ENCODE results near the gene MARCOL.
"Not testable (repeated sequence)": the region's sequence is repeated elsewhere in the genome, so short reads cannot be mapped to it uniquely, and the experiment has no call there.

MARCOL gene

GRCh38 chr5:148268566-148268965, 30.2 kb downstream of the MARCOL start, which contains the start of gene SPINK13:
SPINK13 (plus strand) TSS chr5:148268794; CDS start chr5:148270073, 1,279 bp downstream.
- DNase-seq = no peak

DNA sequence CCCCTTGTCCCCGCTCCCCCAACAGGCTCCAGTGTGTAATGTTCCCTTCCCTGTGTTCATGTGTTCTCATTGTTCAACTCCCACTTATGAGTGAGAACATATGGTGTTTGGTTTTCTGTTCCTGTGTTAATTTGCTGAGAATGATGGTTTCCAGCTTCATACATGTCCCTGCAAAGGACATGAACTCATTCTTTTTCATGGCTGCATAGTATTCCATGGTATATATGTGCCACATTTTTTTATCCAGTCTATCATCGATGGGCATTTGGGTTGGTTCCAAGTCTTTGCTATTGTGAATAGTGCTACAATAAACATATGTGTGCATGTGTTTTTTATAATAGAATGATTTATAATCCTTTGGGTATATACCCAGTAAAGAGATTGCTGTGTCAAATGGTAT, 36.8 kb downstream of the MARCOL start:
- DNase-seq = not testable (repeated sequence)

- DNase-seq = not testable (repeated sequence)
Observed at GRCh38 chr5:148280893-148281292, 42.6 kb downstream of the MARCOL start.

GRCh38 chr5:148281336-148281735, 43.0 kb downstream of the MARCOL start:
- not testable (repeated sequence) for DNase-seq

GRCh38 chr5:148290271-148291195, 52.2 kb downstream of the MARCOL start:
- DNase-seq = no peak
